Psoas muscle (tissue), 8 donors: ENCODE results near the gene IFI27. TPM values are rescaled to one million over a fixed set of nuclear protein-coding genes. Genes with fewer than 3 reads are reported as not detected.

Source experiments
- ATAC-seq, 4 donors: fragments of 200-7000 bp; cut with Tn5 transposase; one replicate each; pipeline ENCODE4 v1.9.1; 2020; ENCODE audit warnings: moderate library complexity in 3 of 4, mild to moderate bottlenecking in 2 of 4
- DNase-seq, 2 donors: peaks; one replicate each; pipeline ENCODE4 v3.0.0-alpha.2; 2020
- H3K27ac ChIP-seq: fragments of 200-600 bp; one replicate; pipeline ENCODE4 v1.8.0; 2022
- H3K27me3 ChIP-seq, 3 donors: fragments of 200-600 bp in 1 of 3; one replicate each; pipeline versions ENCODE4 v1.6.1 to v1.8.0; 2013 to 2022; ENCODE audit warnings: low read length in 2 of 3, mild to moderate bottlenecking in 2 of 3, moderate library complexity in 1 of 3; ENCODE audit not compliant: insufficient read depth in 3 of 3
- H3K36me3 ChIP-seq, 2 donors: fragments of 200-600 bp in 1 of 2; one replicate each; pipeline versions ENCODE4 v1.6.1 to v1.8.0; 2013 to 2022; ENCODE audit warnings: low read depth in 1 of 2, mild to moderate bottlenecking in 1 of 2, moderate library complexity in 1 of 2; ENCODE audit not compliant: insufficient read depth in 1 of 2
- H3K4me1 ChIP-seq: fragments of 200-600 bp; one replicate; pipeline ENCODE4 v1.8.0; 2022
- H3K4me3 ChIP-seq: fragments of 200-600 bp; one replicate; pipeline ENCODE4 v1.8.0; 2022; ENCODE audit warnings: mild to moderate bottlenecking
- H3K9me3 ChIP-seq: fragments of 200-600 bp; one replicate; pipeline ENCODE4 v1.8.0; 2022
- WGBS, 3 donors: extraction: QIAGEN DNeasy Blood & Tissue Kit; methylation state at CpG; one replicate each; pipeline versions ENCODE4 v1.1.6 to v1.1.7; 2013; 5-methylcytosine and 5-hydroxymethylcytosine counted together
- intact Hi-C, 2 donors: fragments of 100-400 bp; cut with DNase I; formaldehyde crosslinking; loops; one replicate each; pipeline versions ENCODE4 v1.11.0 to v1.14.2; 2022
- polyA plus RNA-seq, 3 donors: library from polyadenylated mRNA; stranded (reverse); fragments of 200-250 nt; gene quantifications; one replicate each; pipeline ENCODE4 v1.2.3, GENCODE V29; 2013
- total RNA-seq, 4 donors: library from RNA; stranded (reverse); fragmentation: NEBNext Ultra II Directional in 2 of 4; extraction: Animal tissue kit (Norgen Biotek cat#: 25700) in 2 of 4; gene quantifications; one replicate each; pipeline versions ENCODE4 v1.2.1 to v1.2.4, GENCODE V29; 2021 to 2023
- TF ChIP-seq, protein P1 (sequence below): fragments of 200-600 bp; IDR thresholded peaks from one replicate; pipeline ENCODE4 v1.8.0; 2022; ENCODE audit warnings: antibody characterized with exemption
- donor health status: healthy with polysubstance abuse.
- donor health status: DM: no; HTN: no; CAD: no; lungs with moderate emphysema.
- donor health status: Bipolar disorder and iron deficiency.
- donor health status: healthy.
- donor health status: DM: yes; HTN: yes; CAD: no.
- donor health status: DM: no; HTN: no; CAD: no.
- donor health status: DM: no; HTN: no; CAD: no.
- donor health status: DM: yes; HTN: yes; CAD: no.

The IFI27 gene
- total and polyA plus RNA-seq, 7 donors = 52.8 to 229 (median 95.2) TPM

DNA sequence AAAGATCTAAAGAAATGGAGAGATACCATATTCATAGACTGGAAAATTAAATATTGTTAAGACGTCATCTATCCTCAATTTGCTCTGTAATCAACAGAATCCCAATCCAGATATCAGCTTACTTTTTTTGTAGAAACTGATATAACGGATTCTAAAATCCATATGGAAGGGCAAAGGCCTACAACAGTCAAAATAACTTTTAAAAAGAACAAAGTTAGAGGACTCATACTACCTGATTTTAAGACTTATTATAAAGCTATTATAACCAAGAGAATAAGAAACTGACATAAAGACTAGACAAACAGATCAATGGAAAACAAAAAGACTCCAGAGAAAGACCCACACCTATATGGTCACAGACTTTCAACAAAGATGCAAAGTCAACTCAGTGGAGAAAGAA is 35.5 kb upstream of the IFI27 start:
- Histone ChIP-seq H3K36me3 (peaks cover 0 to 28% of the 10 kb centered on the region in 2 donors), H3K4me3 (no peak overlapping the region), H3K27me3 (no peaks in the 10 kb centered on the region), H3K9me3 (peaks cover 24% of the 10 kb centered on the region), H3K27ac (no peak overlapping the region), H3K4me1 (peaks cover 39% of the 10 kb centered on the region)
- DNase-seq (no peak), ATAC-seq (no peak)
- intact Hi-C loops = no loop called here
- 97 to 98% (median 97%) methylated on average over 2 of the region's 2 CpGs for WGBS, 3 donors
- TF ChIP-seq, protein P1, sequence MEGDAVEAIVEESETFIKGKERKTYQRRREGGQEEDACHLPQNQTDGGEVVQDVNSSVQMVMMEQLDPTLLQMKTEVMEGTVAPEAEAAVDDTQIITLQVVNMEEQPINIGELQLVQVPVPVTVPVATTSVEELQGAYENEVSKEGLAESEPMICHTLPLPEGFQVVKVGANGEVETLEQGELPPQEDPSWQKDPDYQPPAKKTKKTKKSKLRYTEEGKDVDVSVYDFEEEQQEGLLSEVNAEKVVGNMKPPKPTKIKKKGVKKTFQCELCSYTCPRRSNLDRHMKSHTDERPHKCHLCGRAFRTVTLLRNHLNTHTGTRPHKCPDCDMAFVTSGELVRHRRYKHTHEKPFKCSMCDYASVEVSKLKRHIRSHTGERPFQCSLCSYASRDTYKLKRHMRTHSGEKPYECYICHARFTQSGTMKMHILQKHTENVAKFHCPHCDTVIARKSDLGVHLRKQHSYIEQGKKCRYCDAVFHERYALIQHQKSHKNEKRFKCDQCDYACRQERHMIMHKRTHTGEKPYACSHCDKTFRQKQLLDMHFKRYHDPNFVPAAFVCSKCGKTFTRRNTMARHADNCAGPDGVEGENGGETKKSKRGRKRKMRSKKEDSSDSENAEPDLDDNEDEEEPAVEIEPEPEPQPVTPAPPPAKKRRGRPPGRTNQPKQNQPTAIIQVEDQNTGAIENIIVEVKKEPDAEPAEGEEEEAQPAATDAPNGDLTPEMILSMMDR = no peak

DNA sequence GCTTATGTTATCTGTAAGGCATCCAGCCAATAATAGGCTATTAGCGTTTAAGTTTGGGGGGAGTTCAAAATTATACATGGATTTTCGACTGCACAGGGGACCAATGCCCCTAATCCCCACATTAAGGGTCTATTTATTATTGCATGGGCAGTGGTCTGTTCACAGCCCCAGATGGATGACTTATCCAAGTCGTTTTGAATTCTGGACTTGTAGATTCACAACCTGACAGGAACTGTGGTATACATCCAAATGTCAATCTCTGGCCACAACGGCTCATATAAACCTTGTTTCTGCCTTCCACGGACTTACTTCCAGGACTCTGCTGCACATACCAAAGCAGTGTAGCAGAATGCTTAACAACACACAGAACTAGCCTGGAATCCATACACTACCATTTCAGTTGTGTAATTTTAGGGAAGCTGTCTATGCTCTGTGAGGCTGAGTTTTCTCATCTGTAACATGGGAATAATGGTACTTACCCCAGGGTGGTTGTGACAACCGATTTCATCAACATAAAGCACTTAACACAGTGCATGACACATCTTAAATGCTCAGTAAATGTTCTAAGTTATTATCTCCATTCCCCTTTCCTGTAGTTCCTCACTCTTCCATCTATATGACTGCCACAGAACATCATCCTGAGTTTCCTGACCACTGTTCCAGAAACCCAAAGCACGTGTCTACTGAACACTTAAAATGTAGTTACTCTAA is 33.3 kb upstream of the IFI27 start:
- Histone ChIP-seq H3K36me3 (peaks cover 0 to 28% of the 10 kb centered on the region in 2 donors), H3K27me3 (no peaks in the 10 kb centered on the region), H3K9me3 (peaks cover 17% of the 10 kb centered on the region), H3K4me1 (peaks cover 47% of the 10 kb centered on the region), H3K4me3 (peak overlapping the region; percentile 87), H3K27ac (no peak overlapping the region)
- TF ChIP-seq, protein P1 = no peak
- ATAC-seq = no peak
- WGBS, 3 donors = 63 to 70% (median 65%) methylated on average over 7 of the region's 7 CpGs
- no peak for DNase-seq
- intact Hi-C loops = no loop called here

DNA sequence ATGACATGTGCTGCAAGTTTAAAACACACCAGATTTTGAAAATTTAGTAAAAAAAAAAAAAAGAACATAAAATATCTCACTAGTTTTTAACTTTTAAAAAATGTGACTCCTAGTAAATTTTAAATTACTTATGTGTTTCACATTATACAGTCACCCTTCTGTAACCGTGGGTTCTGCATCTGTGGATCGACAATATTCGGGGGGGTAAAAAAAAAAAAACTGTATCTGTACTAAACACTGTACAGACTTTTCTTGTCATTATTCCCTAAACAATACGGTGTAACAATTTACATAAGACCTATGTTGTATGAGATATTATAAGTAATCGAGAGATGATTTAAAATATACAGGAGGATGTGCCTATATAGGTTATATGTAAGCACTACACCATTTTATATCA is 32.7 kb upstream of the IFI27 start:
- Histone ChIP-seq H3K9me3 (peaks cover 17% of the 10 kb centered on the region), H3K36me3 (peaks cover 0 to 28% of the 10 kb centered on the region in 2 donors), H3K4me3 (peak overlapping the region; percentile 87), H3K27me3 (no peaks in the 10 kb centered on the region), H3K27ac (no peak overlapping the region), H3K4me1 (peaks cover 48% of the 10 kb centered on the region)
- no peak for DNase-seq
- ATAC-seq = no peak
- intact Hi-C loops = no loop called here
- TF ChIP-seq, protein P1 = no peak
- 72 to 85% (median 75%) methylated on average over 5 of the region's 5 CpGs for WGBS, 3 donors

DNA sequence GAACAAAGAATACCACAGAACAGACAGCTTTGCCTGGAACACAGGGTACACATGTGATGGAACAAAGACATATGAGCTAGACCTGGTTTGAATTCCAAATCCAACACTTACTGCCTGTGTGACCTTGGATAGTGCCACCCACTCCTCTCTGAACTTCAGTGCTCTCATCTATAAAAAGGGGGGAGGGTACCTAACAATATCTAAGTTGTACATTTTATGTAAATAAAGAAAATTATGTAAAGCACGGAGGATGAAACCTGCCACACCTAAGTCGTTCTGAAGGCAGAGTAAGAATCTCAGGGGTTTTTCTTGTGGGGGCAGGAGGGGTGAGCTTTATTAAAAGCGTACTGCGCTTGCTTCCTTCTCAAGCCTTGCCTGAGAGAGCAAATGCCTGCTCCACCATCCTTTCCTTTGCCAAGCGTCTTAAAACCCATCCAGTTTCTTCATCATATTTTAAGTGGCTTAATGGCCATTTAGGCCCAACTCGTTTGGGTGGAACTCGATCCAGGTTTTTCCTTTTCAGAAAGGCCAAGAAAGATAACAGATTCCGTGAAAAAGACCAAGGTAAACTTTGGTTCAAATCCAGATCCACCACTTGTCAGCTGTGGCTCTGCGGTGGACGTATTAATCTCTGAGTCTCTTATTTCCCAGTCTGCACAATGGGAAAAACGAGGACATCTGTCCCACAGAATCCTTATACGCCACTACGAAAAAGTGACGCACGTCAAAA is 30.5 kb upstream of the IFI27 start:
- peaks cover 0 to 28% of the 10 kb centered on the region in 2 donors for H3K36me3 ChIP-seq
- WGBS, 3 donors = 3 to 4% (median 4%) methylated on average over 15 of the region's 15 CpGs
- intact Hi-C loops = loop anchor here in 1 of 2 donors (5.0 kb wide), 1 partner anchor 57 kb away; no protein-coding TSS in a partner anchor
- H3K4me3 ChIP-seq = peak overlapping the region; percentile 87
- peaks cover 6% of the 10 kb centered on the region for H3K9me3 ChIP-seq
- peak overlapping the region; percentile 98 for H3K27ac ChIP-seq
- H3K27me3 ChIP-seq = no peaks in the 10 kb centered on the region
- H3K4me1 ChIP-seq = peaks cover 48% of the 10 kb centered on the region
- TF ChIP-seq, protein P1 = no peak
- DNase-seq = no peak
- ATAC-seq = peak in 3 of 4 donors; percentile 65 to 78 (median 69)
